ENCODE results near the gene SLC35F4. TPM values are rescaled to one million over a fixed set of nuclear protein-coding genes. Genes with fewer than 3 reads are reported as not detected.

SLC35F4 gene
- total and polyA plus RNA-seq, 2 donors (not counting 3 experiments of a cell fraction or from before 2014, with no cell fraction given): not detected

GRCh38 chr14:57582746-57583145 lies 283.1 kb downstream of the SLC35F4 start:
- CTCF ChIA-PET: no interaction called here
- Histone ChIP-seq H3K27ac (ENCODE audit: insufficient read depth, low read depth, low read length) (no peak overlapping the region), H3K27me3 (ENCODE audit: control insufficient read depth in 2 of 2, insufficient read depth in 2 of 2, low read length in 2 of 2) (no peaks in the 10 kb centered on the region), H3K79me2 (ENCODE audit: control insufficient read depth, insufficient read depth, low read length) (no peaks in the 10 kb centered on the region), H3K9ac (replicated peaks; ENCODE audit: extremely low read depth, insufficient read depth, low read length) (no peak overlapping the region), H3K36me3 (ENCODE audit: control insufficient read depth in 2 of 2, extremely low read depth in 1 of 2, insufficient read depth in 2 of 2, low read length in 2 of 2) (no peaks in the 10 kb centered on the region), H4K20me1 (replicated peaks; ENCODE audit: control insufficient read depth, extremely low read depth, insufficient read depth, low read length) (no peaks in the 10 kb centered on the region), H3K9me3 (replicated peaks; ENCODE audit: control insufficient read depth, insufficient read depth, low read length) (peaks cover 2% of the 10 kb centered on the region), H3K4me1 (ENCODE audit: control insufficient read depth, extremely low read depth, insufficient read depth, low read length) (no peaks in the 10 kb centered on the region), H3K4me3 (replicated peaks in 1 of 3; ENCODE audit: insufficient read depth in 1 of 3, low read depth in 1 of 3, low read length in 3 of 3) (no peak overlapping the region), H3K4me2 (ENCODE audit: insufficient read depth, low read length) (no peak overlapping the region), H3K9me1 (replicated peaks; ENCODE audit: control insufficient read depth, extremely low read depth, insufficient read depth, low read length) (no peaks in the 10 kb centered on the region), H2AFZ (ENCODE audit: low read depth, low read length) (no peak overlapping the region)
- POLR2A ChIA-PET: no interaction called here
- dilution Hi-C loops (cut with MboI; ENCODE audit: extremely low pct_ligation_motif_present, low sequenced_read_pairs): no loop called here
- no peak for TF ChIP-seq GATA2 (IDR thresholded peaks at IDR 0.05; ENCODE audit: insufficient read depth, insufficient read length, low read depth, low read length)
- TF ChIP-seq POLR2AphosphoS5 (IDR thresholded peaks at IDR 0.05; ENCODE audit: insufficient read depth, low read depth, low read length): no peak
- TF ChIP-seq MAX (IDR thresholded peaks at IDR 0.05; ENCODE audit: insufficient read depth, insufficient read length): no peak
- TF ChIP-seq EZH2 (IDR thresholded peaks at IDR 0.05; ENCODE audit: borderline replicate concordance, low read depth, low read length, severe bottlenecking): no peak
- TF ChIP-seq JUN (IDR thresholded peaks at IDR 0.05; ENCODE audit: borderline replicate concordance, insufficient read depth, insufficient read length, low read depth): no peak
- TF ChIP-seq CTCF (IDR thresholded peaks at IDR 0.05; ENCODE audit: extremely low read depth in 1 of 2, insufficient read depth in 1 of 2, low read depth in 1 of 2, low read length in 2 of 2): no peak
- DNase-seq (ENCODE audit: low read depth, low spot score) (no peak), FAIRE-seq (no peak)
- BruUV-seq (replicated peaks): no TSS peak
- intact Hi-C loops (cut with micrococcal nuclease): no loop called here

All from endothelial cell of umbilical vein (primary cell).